Loucy (cell line): ENCODE data around the gene C22orf42.

ENCODE experiments used
- CTCF ChIP-seq: fragments of 200-600 bp; sonication (generic); conservative IDR thresholded peaks from 2 replicates; pipeline ENCODE4 v1.5.1; 2014; ENCODE audit warnings: mild to moderate bottlenecking, antibody characterized with exemption, low read length
- EZH2phosphoT487 ChIP-seq: fragments of 200-600 bp; IDR thresholded peaks from 2 replicates; pipeline ENCODE4 v1.6.1; 2018; ENCODE audit warnings: antibody characterized with exemption, mild to moderate bottlenecking, moderate library complexity, borderline replicate concordance

- TF ChIP-seq CTCF = no peak
- no peak for TF ChIP-seq EZH2phosphoT487
Measured at GRCh38 chr22:32202161-32202538, 43.0 kb upstream of the C22orf42 start.
